ENCODE results near the gene IGSF9. TPM values are rescaled to one million over a fixed set of nuclear protein-coding genes. Genes with fewer than 3 reads are reported as not detected.

The IGSF9 gene
- total RNA-seq, 1 donor from 2014 or later: 2.1 TPM

DNA sequence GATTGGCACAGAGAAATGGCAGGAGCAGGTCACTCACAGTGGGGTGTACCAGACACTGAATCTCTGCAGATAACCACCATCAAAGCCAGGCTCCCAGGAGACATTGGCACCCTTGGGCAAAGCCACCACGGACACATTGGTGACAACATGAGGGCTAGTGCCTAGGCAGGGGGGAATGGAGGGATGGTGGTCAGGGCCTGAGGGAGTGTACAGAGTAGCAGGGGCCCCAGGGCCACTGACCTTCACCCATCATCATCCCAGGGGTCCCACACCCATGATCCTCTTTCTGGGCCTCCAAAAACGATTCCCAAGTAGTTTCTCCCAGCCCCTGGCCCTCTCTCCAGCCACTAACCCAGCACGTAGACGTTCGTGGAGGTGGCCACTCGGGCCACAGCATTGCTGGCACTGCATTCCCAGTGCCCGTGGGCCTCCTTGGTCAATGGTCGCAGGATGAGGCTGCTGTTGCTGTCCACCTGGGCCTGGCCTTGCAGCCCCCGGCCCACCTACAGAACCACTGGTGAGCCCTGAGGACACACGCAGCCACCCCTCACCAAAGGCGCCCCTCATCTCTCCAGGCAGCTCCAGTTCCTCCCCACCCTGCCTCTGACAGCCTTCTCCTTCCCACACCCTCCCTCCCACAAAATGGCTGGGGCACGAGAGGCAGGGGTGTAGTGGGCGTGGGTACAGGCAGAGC lies 14.2 kb downstream of the IGSF9 start:
- peaks cover 9% of the 10 kb centered on the region for H3K4me1 Mint-ChIP-seq (ENCODE audit: low read depth, unreplicated experiment)
- no peaks in the 10 kb centered on the region for H3K36me3 ChIP-seq (ENCODE audit: insufficient read depth, low read length)
- H3K27me3 ChIP-seq (ENCODE audit: insufficient read depth, low read length): no peaks in the 10 kb centered on the region
- no peaks in the 10 kb centered on the region for H3K79me2 ChIP-seq (ENCODE audit: insufficient read depth, low read length)
- H3K9ac ChIP-seq (ENCODE audit: low read length): no peak overlapping the region
- H3K9me3 ChIP-seq (ENCODE audit: insufficient read depth, low read depth, low read length): no peaks in the 10 kb centered on the region
- no peaks in the 10 kb centered on the region for H3K4me1 ChIP-seq (ENCODE audit: insufficient read depth, low read length)
- no peaks in the 10 kb centered on the region for H4K20me1 ChIP-seq (ENCODE audit: insufficient read depth, low read length)
- no peak overlapping the region for H3K4me2 ChIP-seq (ENCODE audit: low read length)
- no peak for FAIRE-seq
- no peak overlapping the region for H3K27ac ChIP-seq (ENCODE audit: low read depth, low read length)
- DNase-seq (ENCODE audit: low read depth): no peak
- H3K4me3 ChIP-seq (ENCODE audit: insufficient read depth, low read depth, low read length): no peak overlapping the region
- peaks cover 6% of the 10 kb centered on the region for H3K36me3 Mint-ChIP-seq (ENCODE audit: low read depth, unreplicated experiment)
- H2AFZ ChIP-seq (ENCODE audit: low read depth, low read length): no peak overlapping the region
- peaks cover 2% of the 10 kb centered on the region for H3K9me3 Mint-ChIP-seq (ENCODE audit: unreplicated experiment)
- H3K4me3 Mint-ChIP-seq (ENCODE audit: unreplicated experiment): no peak overlapping the region
- no peak overlapping the region for H3K27ac Mint-ChIP-seq (ENCODE audit: unreplicated experiment)
- TF ChIP-seq EZH2 (IDR thresholded peaks at IDR 0.05; ENCODE audit: insufficient read depth, low read length) (no peak), CTCF (IDR thresholded peaks at IDR 0.05; ENCODE audit: insufficient read depth, low read depth, low read length) (no peak)
- H3K27me3 Mint-ChIP-seq (ENCODE audit: low read depth, unreplicated experiment): peaks cover 34% of the 10 kb centered on the region

DNA sequence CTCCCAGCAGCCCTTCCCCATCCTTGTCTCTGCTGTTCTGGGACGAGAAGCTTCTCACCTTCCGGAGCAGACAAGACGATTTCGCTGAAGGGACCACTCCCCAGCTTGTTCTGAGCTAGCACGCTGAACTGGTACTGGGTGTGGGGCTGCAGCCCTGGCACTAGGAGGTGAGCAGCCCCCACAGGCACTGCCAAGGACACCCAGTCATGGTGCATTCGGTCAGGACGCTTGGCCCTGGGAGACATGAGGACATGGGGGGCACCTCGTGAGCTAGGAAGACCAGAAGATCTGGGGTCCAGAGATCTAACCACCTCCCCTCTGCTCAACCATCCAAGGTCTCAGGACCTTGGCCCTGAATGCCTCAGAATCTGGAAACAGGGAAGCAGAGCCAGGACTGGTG lies 14.8 kb downstream of the IGSF9 start:
- peaks cover 2% of the 10 kb centered on the region for H3K9me3 Mint-ChIP-seq (ENCODE audit: unreplicated experiment)
- Histone ChIP-seq H3K27ac (ENCODE audit: low read depth, low read length) (no peak overlapping the region), H3K4me3 (ENCODE audit: insufficient read depth, low read depth, low read length) (no peak overlapping the region), H3K27me3 (ENCODE audit: insufficient read depth, low read length) (no peaks in the 10 kb centered on the region), H3K4me1 (ENCODE audit: insufficient read depth, low read length) (no peaks in the 10 kb centered on the region), H3K36me3 (ENCODE audit: insufficient read depth, low read length) (no peaks in the 10 kb centered on the region), H4K20me1 (ENCODE audit: insufficient read depth, low read length) (no peaks in the 10 kb centered on the region), H3K4me2 (ENCODE audit: low read length) (no peak overlapping the region), H3K9me3 (ENCODE audit: insufficient read depth, low read depth, low read length) (no peaks in the 10 kb centered on the region), H2AFZ (ENCODE audit: low read depth, low read length) (no peak overlapping the region), H3K9ac (ENCODE audit: low read length) (no peak overlapping the region), H3K79me2 (ENCODE audit: insufficient read depth, low read length) (peaks cover 1% of the 10 kb centered on the region)
- FAIRE-seq: no peak
- H3K4me3 Mint-ChIP-seq (ENCODE audit: unreplicated experiment): no peak overlapping the region
- H3K36me3 Mint-ChIP-seq (ENCODE audit: low read depth, unreplicated experiment): peaks cover 6% of the 10 kb centered on the region
- TF ChIP-seq CTCF (IDR thresholded peaks at IDR 0.05; ENCODE audit: insufficient read depth, low read depth, low read length) (no peak), EZH2 (IDR thresholded peaks at IDR 0.05; ENCODE audit: insufficient read depth, low read length) (no peak)
- H3K27me3 Mint-ChIP-seq (ENCODE audit: low read depth, unreplicated experiment): peaks cover 32% of the 10 kb centered on the region
- peaks cover 10% of the 10 kb centered on the region for H3K4me1 Mint-ChIP-seq (ENCODE audit: low read depth, unreplicated experiment)
- no peak overlapping the region for H3K27ac Mint-ChIP-seq (ENCODE audit: unreplicated experiment)
- DNase-seq (ENCODE audit: low read depth): no peak

DNA sequence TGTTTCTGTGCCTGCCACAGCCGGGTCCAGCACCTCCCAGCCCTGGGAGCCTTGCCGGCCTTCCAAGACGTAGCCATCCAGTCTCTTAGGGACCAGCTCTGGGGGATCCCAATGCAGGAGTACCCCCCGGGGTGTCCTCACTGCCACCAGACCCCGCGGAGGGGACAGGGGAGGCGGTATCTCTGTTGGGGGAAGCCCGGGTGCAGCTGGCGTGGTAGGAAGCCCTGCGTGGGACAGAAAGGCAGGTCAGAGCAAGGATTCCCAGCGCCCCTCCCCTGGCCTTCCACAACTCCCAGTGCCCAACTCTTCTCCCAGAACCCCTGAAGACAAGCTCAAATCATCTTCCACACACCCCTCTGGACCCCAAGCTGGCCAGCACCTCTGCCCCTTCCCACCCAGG lies 15.2 kb downstream of the IGSF9 start:
- DNase-seq (ENCODE audit: low read depth) (no peak), FAIRE-seq (no peak)
- H3K27me3 Mint-ChIP-seq (ENCODE audit: low read depth, unreplicated experiment): peaks cover 28% of the 10 kb centered on the region

More for the DNA sequence above, 15.2 kb downstream of the IGSF9 start:
- no peak overlapping the region for H2AFZ ChIP-seq (ENCODE audit: low read depth, low read length)
- no peaks in the 10 kb centered on the region for H3K27me3 ChIP-seq (ENCODE audit: insufficient read depth, low read length)
- no peaks in the 10 kb centered on the region for H3K4me1 ChIP-seq (ENCODE audit: insufficient read depth, low read length)
- H3K79me2 ChIP-seq (ENCODE audit: insufficient read depth, low read length): peaks cover 5% of the 10 kb centered on the region
- H3K27ac Mint-ChIP-seq (ENCODE audit: unreplicated experiment): no peak overlapping the region
- no peak for TF ChIP-seq EZH2 (IDR thresholded peaks at IDR 0.05; ENCODE audit: insufficient read depth, low read length)
- no peak for TF ChIP-seq CTCF (IDR thresholded peaks at IDR 0.05; ENCODE audit: insufficient read depth, low read depth, low read length)
- no peak overlapping the region for H3K9ac ChIP-seq (ENCODE audit: low read length)
- no peak overlapping the region for H3K4me3 ChIP-seq (ENCODE audit: insufficient read depth, low read depth, low read length)
- H4K20me1 ChIP-seq (ENCODE audit: insufficient read depth, low read length): no peaks in the 10 kb centered on the region
- H3K4me1 Mint-ChIP-seq (ENCODE audit: low read depth, unreplicated experiment): peaks cover 10% of the 10 kb centered on the region
- H3K4me2 ChIP-seq (ENCODE audit: low read length): no peak overlapping the region
- H3K4me3 Mint-ChIP-seq (ENCODE audit: unreplicated experiment): no peak overlapping the region
- peaks cover 6% of the 10 kb centered on the region for H3K36me3 Mint-ChIP-seq (ENCODE audit: low read depth, unreplicated experiment)
- H3K27ac ChIP-seq (ENCODE audit: low read depth, low read length): no peak overlapping the region
- no peaks in the 10 kb centered on the region for H3K36me3 ChIP-seq (ENCODE audit: insufficient read depth, low read length)
- no peaks in the 10 kb centered on the region for H3K9me3 Mint-ChIP-seq (ENCODE audit: unreplicated experiment)
- no peaks in the 10 kb centered on the region for H3K9me3 ChIP-seq (ENCODE audit: insufficient read depth, low read depth, low read length)
